Metanephros (tissue), 2 donors: Measurements from ENCODE around the gene BLID. TPM values are rescaled to one million over a fixed set of nuclear protein-coding genes. Genes with fewer than 3 reads are reported as not detected.
A peak's percentile ranks its signal among the peaks of the same experiment; 100 is the strongest.

Experiments used
- small RNA-seq: library from RNA; depleted of rRNA; stranded (forward); fragments of <200 nt; gene quantifications from one replicate; pipeline ENCODE3, GENCODE V24; 2014; ENCODE audit warnings: low replicate concordance
- total RNA-seq: library from RNA; depleted of rRNA; stranded (reverse); fragments of >200 nt; gene quantifications from one replicate; pipeline ENCODE4 v1.2.3, GENCODE V29; 2014

BLID gene
- 2.0 TPM for total RNA-seq

GRCh38 chr11:122115524-122116379 is at the start of gene BLID:
Gene BLID, minus strand, starts transcription at chr11:122116215. Its CDS starts 293 bp downstream, at chr11:122115922.

Small RNA genes within 50 kb of the gene (small RNA-seq; reads per million reads assigned to genes)
- gene MIR100 (4,077 reads per million, percentile 100 among the genes with 10 or more reads in this experiment), gene MIR125B1 (57.1 reads per million, percentile 97 among the genes with 10 or more reads in this experiment), gene MIRLET7A2 (2.2 reads per million, percentile 90 among the genes with 10 or more reads in this experiment)
